GM18505 (cell line): ENCODE measurements around the gene CDK11B.

Experiments
- ATAC-seq: cut with Tn5 transposase; IDR thresholded peaks from one replicate; pipeline ENCODE4 v1.9.1; 2021; ENCODE audit not compliant: unreplicated experiment
- POLR2A ChIP-seq: IDR thresholded peaks from 4 replicates; pipeline ENCODE4 v1.6.1; 2011; ENCODE audit warnings: borderline replicate concordance; ENCODE audit not compliant: insufficient read depth, insufficient read length; ENCODE audit errors: extremely low read depth

CDK11B gene

DNA sequence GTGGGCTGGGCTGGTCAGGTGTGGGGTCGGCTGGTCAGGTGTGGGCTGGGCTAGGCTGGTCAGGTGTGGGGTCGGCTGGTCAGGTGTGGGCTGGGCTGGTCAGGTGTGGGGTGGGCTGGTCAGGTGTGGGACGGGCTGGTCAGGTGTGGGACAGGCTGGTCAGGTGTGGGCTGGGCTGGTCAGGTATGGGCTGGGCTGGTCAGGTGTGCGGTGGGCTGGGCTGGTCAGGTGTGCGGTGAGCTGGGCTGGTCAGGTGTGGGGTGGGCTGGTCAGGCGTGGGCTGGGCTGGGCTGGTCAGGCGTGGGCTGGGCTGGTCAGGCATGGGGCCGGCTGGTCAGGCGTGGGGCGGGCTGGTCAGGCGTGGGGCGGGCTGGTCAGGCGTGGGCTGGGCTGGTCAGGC is 52.6 kb downstream of the CDK11B start:
- TF ChIP-seq POLR2A: no peak
- no peak for ATAC-seq

GRCh38 chr1:1605724-1606123 is 53.1 kb downstream of the CDK11B start:
- no peak for TF ChIP-seq POLR2A

DNA sequence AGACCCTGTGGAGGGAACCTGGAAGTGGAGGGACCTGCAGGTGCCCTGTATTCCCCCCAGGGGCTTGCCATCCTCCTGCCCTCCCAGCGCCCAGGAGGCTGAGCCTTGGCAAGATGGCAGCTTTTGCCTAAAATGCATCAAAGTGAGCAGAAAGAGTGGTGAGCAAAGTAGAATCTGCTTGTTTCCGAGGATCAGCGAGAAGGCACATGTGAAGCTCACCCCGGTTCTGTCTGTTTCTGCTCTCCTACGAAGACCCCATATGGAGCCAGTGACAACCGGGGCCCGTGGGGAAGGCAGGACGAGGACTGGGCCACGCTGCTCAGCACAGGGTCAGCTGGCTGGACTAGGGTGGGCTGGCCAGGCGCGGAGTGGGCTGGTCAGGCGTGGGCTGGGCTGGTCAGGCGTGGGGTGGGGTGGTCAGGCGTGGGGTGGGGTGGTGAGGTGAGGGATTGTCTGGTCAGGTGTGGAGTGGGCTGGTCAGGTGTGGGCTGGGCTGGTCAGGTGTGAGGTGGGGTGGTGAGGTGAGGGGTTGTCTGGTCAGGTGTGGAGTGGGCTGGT is 53.7 kb downstream of the CDK11B start:
- no peak for ATAC-seq
- TF ChIP-seq POLR2A: no peak

More at GRCh38 chr1:1605724-1606123, 53.1 kb downstream of the CDK11B start:
- ATAC-seq: no peak

DNA sequence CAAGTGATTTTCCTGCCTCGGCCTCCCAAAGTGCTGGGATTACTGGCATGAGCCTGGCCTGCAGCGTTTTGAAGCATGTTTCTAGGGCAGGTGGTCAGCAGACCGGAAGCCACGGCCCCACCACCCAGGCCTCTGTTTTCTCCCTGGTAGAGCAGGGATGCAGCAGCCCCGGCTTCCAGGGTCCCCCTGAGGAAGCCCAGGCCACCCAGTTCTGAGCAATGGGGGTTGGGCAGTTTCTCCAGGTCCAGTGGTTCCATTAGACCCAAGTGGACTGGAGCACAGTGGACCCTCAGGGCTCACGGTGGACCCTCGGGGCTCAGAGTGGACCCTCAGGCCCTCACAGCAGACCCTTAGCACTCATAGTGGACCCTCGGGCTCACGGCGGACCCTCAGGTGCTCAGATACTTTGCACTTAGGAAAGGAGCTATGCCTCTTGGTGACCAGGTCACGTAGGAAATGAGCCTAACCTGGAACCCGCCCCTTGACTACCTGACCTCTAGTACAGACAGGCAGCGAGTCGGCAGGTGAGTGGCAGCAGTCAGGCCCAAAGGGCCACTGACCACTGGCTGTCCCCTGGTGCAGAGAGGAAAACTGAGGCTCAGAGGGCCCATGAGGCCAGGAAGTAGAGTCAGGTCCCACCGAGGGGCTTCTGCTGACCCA is 54.3 kb downstream of the CDK11B start:
- no peak for ATAC-seq

DNA sequence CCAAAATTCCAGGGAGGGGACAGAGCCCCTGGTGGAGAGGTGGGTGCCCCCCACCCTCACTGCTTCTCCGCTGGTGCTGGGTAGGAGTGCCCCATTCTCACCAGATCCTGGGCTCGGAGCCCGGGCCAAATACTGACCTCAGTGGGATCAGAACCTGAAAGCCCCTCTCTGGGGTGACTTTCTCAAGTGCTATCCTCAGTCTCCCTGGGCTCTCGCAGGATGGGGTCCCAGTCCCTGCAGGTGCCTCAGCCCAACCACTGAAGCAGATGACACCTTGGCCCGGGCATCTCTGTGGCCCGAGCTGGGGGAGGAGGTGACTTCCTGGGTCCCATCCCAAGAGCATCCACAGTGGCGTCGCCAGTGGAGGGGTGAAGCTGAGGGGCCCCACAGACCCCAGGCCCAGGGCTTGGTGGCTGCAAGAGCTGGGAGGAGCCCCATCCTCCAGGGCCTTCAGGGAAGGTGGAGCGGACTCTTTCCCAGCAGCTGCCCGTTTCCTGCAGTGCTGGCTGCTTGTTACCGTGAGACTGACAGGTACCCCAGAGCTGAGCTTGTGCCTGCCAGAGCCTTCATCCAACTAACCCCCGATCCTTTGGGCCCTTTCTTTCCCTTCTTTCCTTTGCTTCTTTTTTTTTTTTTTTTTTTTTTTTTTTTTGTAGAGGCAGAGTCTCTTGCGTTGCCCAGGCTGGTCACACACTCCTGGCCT is 55.0 kb downstream of the CDK11B start:
- ATAC-seq: no peak
- no peak for TF ChIP-seq POLR2A

More for the DNA sequence above, 54.3 kb downstream of the CDK11B start:
- no peak for TF ChIP-seq POLR2A

DNA sequence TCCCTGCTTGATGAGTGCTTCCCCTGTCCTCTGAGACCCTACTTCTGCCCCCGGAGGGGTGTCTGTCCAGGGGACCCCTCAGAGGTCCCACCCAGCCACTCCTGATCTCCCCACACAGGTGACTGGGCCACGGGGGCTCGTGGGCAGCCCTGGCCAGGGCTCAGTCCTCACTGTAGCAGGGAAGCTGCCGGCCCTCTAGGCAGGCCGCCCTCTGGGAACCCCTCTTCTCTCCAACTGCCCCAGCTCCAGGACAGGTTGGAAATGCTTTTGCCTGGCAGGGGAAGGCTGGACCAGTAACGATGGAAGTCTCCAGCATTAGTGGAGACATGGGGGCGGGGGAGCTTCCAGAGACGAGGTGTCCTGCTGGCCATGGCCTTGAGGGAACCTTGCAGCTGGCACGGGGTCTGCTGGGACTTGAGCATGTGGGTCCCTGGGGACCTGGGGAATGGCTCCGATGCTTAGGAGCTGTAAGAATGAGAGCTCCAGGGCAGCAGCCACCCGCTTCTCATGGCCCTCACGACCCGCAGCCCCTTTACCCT is 55.8 kb downstream of the CDK11B start:
- no peak for ATAC-seq

GRCh38 chr1:1602304-1602967 is 56.4 kb downstream of the CDK11B start:
- no peak for ATAC-seq
- TF ChIP-seq POLR2A: no peak

More for the DNA sequence above, 55.8 kb downstream of the CDK11B start:
- no peak for TF ChIP-seq POLR2A

GRCh38 chr1:1601564-1602303 is 57.1 kb downstream of the CDK11B start:
- TF ChIP-seq POLR2A: no peak
- no peak for ATAC-seq

- TF ChIP-seq POLR2A: no peak
- ATAC-seq: no peak
Observed at GRCh38 chr1:1600861-1601563, 57.8 kb downstream of the CDK11B start.

DNA sequence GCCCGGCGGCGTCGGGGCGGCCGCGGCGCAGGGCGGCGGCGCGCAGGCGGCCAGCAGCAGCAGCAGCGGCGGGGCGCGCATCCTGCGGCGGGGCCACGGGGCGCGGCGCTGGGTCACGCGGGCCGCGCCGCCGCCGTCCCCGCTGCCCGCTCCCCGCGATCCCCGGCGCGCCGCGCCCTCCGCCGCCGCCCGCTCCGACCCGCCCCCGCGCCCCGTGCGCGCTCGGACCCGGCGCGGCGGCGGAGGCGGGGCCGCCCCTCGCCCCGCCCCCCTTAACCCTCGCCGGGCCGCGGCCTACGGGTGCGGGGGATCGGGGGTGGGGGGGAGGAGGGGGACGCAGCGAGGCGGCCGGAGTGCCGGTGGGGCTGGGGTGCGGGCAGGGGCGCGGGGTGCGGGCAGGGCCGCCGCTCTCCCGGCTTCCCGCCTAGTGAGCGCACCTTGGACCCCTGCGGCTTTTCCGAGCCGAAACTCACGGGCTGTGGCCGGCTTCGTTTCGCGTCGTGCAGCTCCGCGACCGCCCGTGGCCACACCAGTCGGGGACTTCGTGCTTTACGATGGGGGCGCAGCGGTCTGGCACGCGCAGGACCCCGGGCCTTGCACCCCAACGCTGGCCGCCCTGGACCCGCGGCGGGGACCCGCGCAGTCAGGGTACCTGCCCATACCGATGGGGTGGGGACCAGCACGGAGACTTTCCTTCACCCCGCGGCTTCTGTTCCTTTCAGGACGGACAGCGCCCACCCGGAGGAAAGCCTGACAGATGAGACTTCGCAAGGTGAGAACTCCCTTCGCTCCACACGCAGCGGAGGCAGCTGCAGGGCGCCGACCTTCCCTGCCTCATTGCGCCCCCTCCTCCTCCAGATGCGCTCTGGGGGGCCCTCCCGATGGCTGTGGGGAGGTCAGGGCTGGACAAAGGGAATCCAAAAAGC is 58.6 kb downstream of the CDK11B start, which contains the start of gene FNDC10:
FNDC10 (minus strand) TSS at position 201 of the 926 bp plus-strand sequence; CDS start at position 81, 120 bp downstream.
- no peak for TF ChIP-seq POLR2A
- ATAC-seq: no peak
